MM.1S (cell line): ENCODE data around the gene MFSD2B.

ENCODE experiments used
- DNase-seq: peaks from one replicate; pipeline ENCODE4 v3.0.0-alpha.2; 2015
- H2AFZ ChIP-seq: fragments of 300-600 bp; sonication (generic); 2 replicates; pipeline ENCODE4 v1.6.0; 2016; ENCODE audit warnings: antibody characterized with exemption, low read length
- H3F3A ChIP-seq: fragments of 300-600 bp; sonication (generic); 2 replicates; pipeline ENCODE4 v1.6.1; 2016; ENCODE audit warnings: mild to moderate bottlenecking, antibody characterized with exemption, low read length, moderate library complexity, mixed read lengths; ENCODE audit not compliant: insufficient read depth
- H3K27ac ChIP-seq: fragments of 300-600 bp; sonication (generic); 2 replicates; pipeline ENCODE4 v1.5.1; 2016; ENCODE audit warnings: mild to moderate bottlenecking, low read length
- H3K27me3 ChIP-seq: fragments of 300-600 bp; sonication (generic); replicated peaks from 2 replicates; pipeline ENCODE4 v1.6.0; 2016; ENCODE audit warnings: low read length; ENCODE audit not compliant: insufficient read depth
- H3K36me3 ChIP-seq: fragments of 300-600 bp; sonication (generic); replicated peaks from 2 replicates; pipeline ENCODE4 v1.6.1; 2016; ENCODE audit warnings: mild to moderate bottlenecking, low read length, mixed read lengths; ENCODE audit not compliant: insufficient read depth
- H3K4me1 ChIP-seq: fragments of 300-600 bp; sonication (generic); 2 replicates; pipeline ENCODE4 v1.6.1; 2016; ENCODE audit warnings: low read length, mixed read lengths
- H3K4me2 ChIP-seq: fragments of 300-600 bp; sonication (generic); 2 replicates; pipeline ENCODE4 v1.6.0; 2016; ENCODE audit warnings: low read depth, low read length
- H3K4me3 ChIP-seq: fragments of 300-600 bp; sonication (generic); 2 replicates; pipeline ENCODE4 v1.5.1; 2016; ENCODE audit warnings: low read length, mixed read lengths
- H3K79me2 ChIP-seq: fragments of 300-600 bp; sonication (generic); 2 replicates; pipeline ENCODE4 v1.6.1; 2016; ENCODE audit warnings: mixed run types, low read length, mixed read lengths
- H3K9ac ChIP-seq: fragments of 300-600 bp; sonication (generic); 2 replicates; pipeline ENCODE4 v1.6.1; 2016; ENCODE audit warnings: low read length, mixed read lengths
- H3K9me2 ChIP-seq: fragments of 300-600 bp; sonication (generic); replicated peaks from 2 replicates; pipeline ENCODE4 v1.6.1; 2016; ENCODE audit warnings: mild to moderate bottlenecking, low read length, mixed read lengths; ENCODE audit not compliant: insufficient read depth
- H3K9me3 ChIP-seq: fragments of 300-600 bp; sonication (generic); replicated peaks from 2 replicates; pipeline ENCODE4 v1.6.1; 2016; ENCODE audit warnings: mild to moderate bottlenecking, low read length, mixed read lengths; ENCODE audit not compliant: insufficient read depth
- H4K20me1 ChIP-seq: fragments of 300-600 bp; sonication (generic); 2 replicates; pipeline ENCODE4 v1.6.1; 2016; ENCODE audit warnings: mild to moderate bottlenecking, low read length, moderate library complexity, mixed read lengths; ENCODE audit not compliant: insufficient read depth
- EZH2 ChIP-seq: fragments of 300-600 bp; sonication (generic); optimal IDR thresholded peaks from 2 replicates; pipeline ENCODE3; 2017; ENCODE audit warnings: low read depth, mild to moderate bottlenecking, antibody characterized with exemption, low read length, mixed read lengths
- EZH2phosphoT487 ChIP-seq: fragments of 300-600 bp; sonication (generic); IDR thresholded peaks from 2 replicates; pipeline ENCODE4 v1.6.1; 2018; ENCODE audit warnings: antibody characterized with exemption, low read length
- TF ChIP-seq, protein P1 (sequence below): fragments of 300-600 bp; sonication (generic); IDR thresholded peaks from 2 replicates; pipeline ENCODE4 v1.5.1; 2016; ENCODE audit warnings: antibody characterized with exemption, low read length, mixed read lengths

The MFSD2B gene

DNA sequence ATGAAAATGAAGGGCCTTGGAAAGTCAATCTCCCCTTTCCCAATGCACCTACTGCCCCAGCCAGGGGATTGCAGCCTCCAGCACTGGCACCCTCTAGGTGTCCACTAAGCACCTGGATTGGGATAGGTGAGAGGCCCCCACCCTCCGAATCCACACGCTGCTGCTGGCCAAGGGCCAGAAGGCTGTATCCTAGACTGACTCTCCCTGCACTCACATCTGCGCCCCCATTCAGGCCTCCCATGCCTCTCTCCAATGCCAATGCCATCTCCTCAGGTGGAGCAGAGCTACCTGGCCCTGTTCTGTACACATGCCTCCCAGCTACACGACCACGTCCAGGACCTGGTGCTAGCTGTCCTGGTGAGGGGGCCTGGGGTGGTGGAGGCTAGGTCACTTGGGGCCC is 9.8 kb downstream of the MFSD2B start:
- no peaks in the 10 kb centered on the region for H3K79me2 ChIP-seq
- H3K9me3 ChIP-seq = no peaks in the 10 kb centered on the region
- DNase-seq = no peak
- H3K9me2 ChIP-seq = no peaks in the 10 kb centered on the region
- no peak overlapping the region for H3K4me2 ChIP-seq
- no peaks in the 10 kb centered on the region for H3K4me1 ChIP-seq
- no peaks in the 10 kb centered on the region for H3F3A ChIP-seq
- H4K20me1 ChIP-seq = no peaks in the 10 kb centered on the region
- no peaks in the 10 kb centered on the region for H3K27me3 ChIP-seq
- H3K27ac ChIP-seq = no peak overlapping the region
- H3K9ac ChIP-seq = no peak overlapping the region
- no peak overlapping the region for H2AFZ ChIP-seq
- no peaks in the 10 kb centered on the region for H3K36me3 ChIP-seq
- TF ChIP-seq, protein P1, sequence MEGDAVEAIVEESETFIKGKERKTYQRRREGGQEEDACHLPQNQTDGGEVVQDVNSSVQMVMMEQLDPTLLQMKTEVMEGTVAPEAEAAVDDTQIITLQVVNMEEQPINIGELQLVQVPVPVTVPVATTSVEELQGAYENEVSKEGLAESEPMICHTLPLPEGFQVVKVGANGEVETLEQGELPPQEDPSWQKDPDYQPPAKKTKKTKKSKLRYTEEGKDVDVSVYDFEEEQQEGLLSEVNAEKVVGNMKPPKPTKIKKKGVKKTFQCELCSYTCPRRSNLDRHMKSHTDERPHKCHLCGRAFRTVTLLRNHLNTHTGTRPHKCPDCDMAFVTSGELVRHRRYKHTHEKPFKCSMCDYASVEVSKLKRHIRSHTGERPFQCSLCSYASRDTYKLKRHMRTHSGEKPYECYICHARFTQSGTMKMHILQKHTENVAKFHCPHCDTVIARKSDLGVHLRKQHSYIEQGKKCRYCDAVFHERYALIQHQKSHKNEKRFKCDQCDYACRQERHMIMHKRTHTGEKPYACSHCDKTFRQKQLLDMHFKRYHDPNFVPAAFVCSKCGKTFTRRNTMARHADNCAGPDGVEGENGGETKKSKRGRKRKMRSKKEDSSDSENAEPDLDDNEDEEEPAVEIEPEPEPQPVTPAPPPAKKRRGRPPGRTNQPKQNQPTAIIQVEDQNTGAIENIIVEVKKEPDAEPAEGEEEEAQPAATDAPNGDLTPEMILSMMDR = no peak
- no peak for TF ChIP-seq EZH2
- TF ChIP-seq EZH2phosphoT487 = no peak
- no peak overlapping the region for H3K4me3 ChIP-seq

DNA sequence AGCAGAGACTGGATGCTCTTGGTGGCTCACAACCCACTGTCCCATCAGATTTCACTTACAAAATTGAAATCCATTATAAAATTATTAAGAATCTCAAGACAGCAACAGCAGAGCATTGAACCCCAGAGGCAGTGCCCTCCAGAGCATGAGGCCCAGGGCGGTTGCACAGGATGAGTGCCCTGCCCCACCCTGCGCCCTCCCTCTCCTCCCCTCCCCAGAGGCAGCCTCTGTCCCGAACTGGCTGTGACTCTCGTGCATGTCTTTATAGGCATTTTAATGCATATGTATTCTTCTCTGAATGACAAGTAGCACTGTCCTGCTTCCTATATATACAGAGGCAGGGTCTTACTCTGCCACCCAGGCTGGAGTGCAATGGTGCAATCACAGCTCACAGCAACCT is 10.4 kb downstream of the MFSD2B start:
- Histone ChIP-seq H3K4me2 (no peak overlapping the region), H3K36me3 (no peaks in the 10 kb centered on the region), H3K9me3 (no peaks in the 10 kb centered on the region), H4K20me1 (no peaks in the 10 kb centered on the region), H3K9me2 (no peaks in the 10 kb centered on the region), H3K79me2 (no peaks in the 10 kb centered on the region), H3K27ac (no peak overlapping the region), H3K27me3 (no peaks in the 10 kb centered on the region), H3K4me3 (no peak overlapping the region), H2AFZ (no peak overlapping the region), H3K4me1 (no peaks in the 10 kb centered on the region), H3K9ac (no peak overlapping the region), H3F3A (no peaks in the 10 kb centered on the region)
- no peak for TF ChIP-seq EZH2phosphoT487
- TF ChIP-seq EZH2 = no peak
- TF ChIP-seq, protein P1 = no peak
- no peak for DNase-seq

DNA sequence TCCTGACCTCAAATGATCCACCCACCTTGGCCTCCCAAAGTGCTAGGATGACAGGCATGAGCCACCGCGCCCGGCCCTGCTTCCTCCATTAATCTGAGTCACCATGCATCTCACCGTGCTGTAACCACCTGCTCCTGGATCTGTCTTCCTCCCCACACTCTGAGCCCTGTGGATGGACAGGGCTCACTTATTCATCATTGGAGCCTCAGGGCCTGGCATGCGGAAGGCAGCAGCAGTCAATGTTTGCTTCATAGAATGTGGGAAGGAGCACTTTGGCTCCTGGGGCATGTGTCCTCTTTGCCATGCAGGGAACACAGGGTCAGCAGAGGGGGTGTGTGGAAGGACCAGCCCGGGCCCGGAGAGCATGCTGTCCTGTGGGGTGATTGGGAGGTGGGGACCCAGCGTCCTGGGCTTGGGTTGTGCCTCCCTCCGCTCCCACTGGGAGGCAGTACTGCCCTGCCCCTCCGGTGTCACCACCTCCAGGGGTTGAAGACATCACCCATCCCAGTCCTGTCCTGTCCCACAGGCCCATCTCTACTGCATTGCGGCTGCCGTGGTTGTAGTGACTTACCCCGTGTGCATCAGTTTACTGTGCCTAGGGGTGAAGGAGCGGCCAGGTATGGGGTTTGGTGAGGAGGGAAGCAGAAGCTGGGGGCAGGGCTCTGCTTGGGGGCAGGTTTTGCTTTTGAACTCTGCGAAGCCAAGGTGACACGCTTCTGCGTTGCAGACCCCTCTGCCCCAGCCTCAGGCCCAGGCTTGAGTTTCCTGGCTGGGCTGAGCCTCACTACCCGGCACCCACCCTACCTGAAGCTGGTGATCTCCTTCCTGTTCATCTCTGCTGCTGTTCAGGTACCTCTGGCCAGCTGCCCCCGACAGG is 11.5 kb downstream of the MFSD2B start:
- no peak for DNase-seq
- Histone ChIP-seq H3K4me2 (no peak overlapping the region), H3K4me1 (no peaks in the 10 kb centered on the region), H3K9ac (no peak overlapping the region), H3K36me3 (no peaks in the 10 kb centered on the region), H3F3A (no peaks in the 10 kb centered on the region), H3K4me3 (no peak overlapping the region), H3K27me3 (no peaks in the 10 kb centered on the region), H3K79me2 (no peaks in the 10 kb centered on the region), H3K9me3 (no peaks in the 10 kb centered on the region), H3K9me2 (no peaks in the 10 kb centered on the region), H3K27ac (no peak overlapping the region), H4K20me1 (no peaks in the 10 kb centered on the region), H2AFZ (no peak overlapping the region)
- TF ChIP-seq EZH2 (no peak), EZH2phosphoT487 (no peak)
- TF ChIP-seq, protein P1 = 0 out of 2 replicates have a peak, but pooled peaks have one; percentile 5
